ENCODE data around the gene MACC1. TPM values are rescaled to one million over a fixed set of nuclear protein-coding genes. Genes with fewer than 3 reads are reported as not detected.

MACC1 gene
- total and polyA plus RNA-seq, 4 donors: 2.8 to 45.2 (median 14.7) TPM

DNA sequence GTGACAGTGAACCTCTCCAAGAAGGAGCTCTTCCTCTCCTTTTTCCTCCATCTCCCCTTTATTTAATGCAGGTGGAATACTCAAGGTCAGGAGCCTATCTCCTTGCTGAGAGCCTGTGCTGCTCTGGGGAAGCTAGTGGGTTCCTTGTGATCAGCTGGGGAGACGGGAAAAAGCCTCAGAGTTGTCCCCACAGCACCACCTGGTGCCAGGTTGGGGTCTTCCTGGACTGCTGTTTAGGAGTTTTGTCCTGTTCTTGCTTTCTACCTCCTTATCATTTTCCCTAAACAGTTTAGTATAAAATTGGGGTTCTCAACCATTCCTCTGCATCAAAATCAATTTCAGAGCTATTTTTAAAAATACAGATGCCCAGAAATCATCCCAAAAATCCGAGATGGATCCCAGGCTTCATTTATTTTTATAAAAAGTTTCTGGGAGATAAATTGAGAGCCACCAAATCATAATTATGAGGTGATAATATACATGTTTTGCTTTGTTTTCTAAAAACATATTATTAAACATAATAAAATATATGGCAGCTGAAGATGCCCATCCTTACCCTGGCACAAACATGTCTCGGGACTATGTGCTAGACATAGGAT, 44.3 kb downstream of the MACC1 start:
- no peak overlapping the region for H3K27ac ChIP-seq (ENCODE audit: low read depth in 1 of 2, low read length in 1 of 2)
- no peak for ATAC-seq (ENCODE audit: insufficient read depth, low FRiP score)
- peak; percentile 54 to 71 (median 65) for DNase-seq

DNA sequence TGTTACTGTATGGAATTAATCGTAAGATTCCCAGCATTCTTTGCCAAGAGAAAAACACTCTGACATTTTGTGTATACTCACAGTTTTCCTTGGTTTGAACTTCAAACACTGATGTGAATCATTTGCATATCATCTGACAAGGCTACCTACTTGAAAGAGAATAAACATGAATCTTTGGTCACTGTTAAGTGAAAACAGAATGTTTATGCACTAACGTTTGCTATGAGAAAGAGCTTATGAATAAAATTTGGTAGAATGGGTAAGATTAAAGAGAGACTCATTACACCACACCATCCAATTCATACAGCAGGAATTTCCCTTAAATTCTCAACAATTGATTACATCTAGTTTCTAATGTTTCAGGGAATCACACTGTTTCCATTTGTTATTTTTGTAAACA, 46.6 kb downstream of the MACC1 start:
- DNase-seq (no peak), ATAC-seq (ENCODE audit: insufficient read depth, low FRiP score) (no peak)
- Histone ChIP-seq H3K36me3 (ENCODE audit: control insufficient read depth in 4 of 4, insufficient read depth in 4 of 4, low read length in 4 of 4) (no peaks in the 10 kb centered on the region), H3K4me1 (ENCODE audit: control insufficient read depth in 5 of 5, insufficient read depth in 5 of 5, low read length in 5 of 5) (no peaks in the 10 kb centered on the region), H3K9ac (ENCODE audit: insufficient read depth in 1 of 2, low read length in 2 of 2) (no peak overlapping the region), H3K9me3 (ENCODE audit: control insufficient read depth in 4 of 4, insufficient read depth in 3 of 4, low read length in 3 of 4) (no peaks in the 10 kb centered on the region), H3K27me3 (ENCODE audit: control insufficient read depth in 3 of 3, insufficient read depth in 3 of 3, low read length in 2 of 3) (no peaks in the 10 kb centered on the region), H3K4me3 (no peak overlapping the region), H3K27ac (ENCODE audit: low read depth in 1 of 2, low read length in 1 of 2) (no peak overlapping the region)
- WGBS, 2 donors: 69 to 76% methylated on average over 2 of the region's 2 CpGs
- TF ChIP-seq, protein P1, sequence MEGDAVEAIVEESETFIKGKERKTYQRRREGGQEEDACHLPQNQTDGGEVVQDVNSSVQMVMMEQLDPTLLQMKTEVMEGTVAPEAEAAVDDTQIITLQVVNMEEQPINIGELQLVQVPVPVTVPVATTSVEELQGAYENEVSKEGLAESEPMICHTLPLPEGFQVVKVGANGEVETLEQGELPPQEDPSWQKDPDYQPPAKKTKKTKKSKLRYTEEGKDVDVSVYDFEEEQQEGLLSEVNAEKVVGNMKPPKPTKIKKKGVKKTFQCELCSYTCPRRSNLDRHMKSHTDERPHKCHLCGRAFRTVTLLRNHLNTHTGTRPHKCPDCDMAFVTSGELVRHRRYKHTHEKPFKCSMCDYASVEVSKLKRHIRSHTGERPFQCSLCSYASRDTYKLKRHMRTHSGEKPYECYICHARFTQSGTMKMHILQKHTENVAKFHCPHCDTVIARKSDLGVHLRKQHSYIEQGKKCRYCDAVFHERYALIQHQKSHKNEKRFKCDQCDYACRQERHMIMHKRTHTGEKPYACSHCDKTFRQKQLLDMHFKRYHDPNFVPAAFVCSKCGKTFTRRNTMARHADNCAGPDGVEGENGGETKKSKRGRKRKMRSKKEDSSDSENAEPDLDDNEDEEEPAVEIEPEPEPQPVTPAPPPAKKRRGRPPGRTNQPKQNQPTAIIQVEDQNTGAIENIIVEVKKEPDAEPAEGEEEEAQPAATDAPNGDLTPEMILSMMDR (IDR thresholded peaks at IDR 0.05; ENCODE audit: control extremely low read depth, extremely low read depth): no peak

More for the DNA sequence above, 44.3 kb downstream of the MACC1 start:
- WGBS, 2 donors: 50 to 57% methylated on average over 3 of the region's 3 CpGs
- H3K9ac ChIP-seq (ENCODE audit: insufficient read depth in 1 of 2, low read length in 2 of 2): no peak overlapping the region
- no peaks in the 10 kb centered on the region for H3K4me1 ChIP-seq (ENCODE audit: control insufficient read depth in 5 of 5, insufficient read depth in 5 of 5, low read length in 5 of 5)
- H3K27me3 ChIP-seq (ENCODE audit: control insufficient read depth in 3 of 3, insufficient read depth in 3 of 3, low read length in 2 of 3): no peaks in the 10 kb centered on the region
- H3K36me3 ChIP-seq (ENCODE audit: control insufficient read depth in 4 of 4, insufficient read depth in 4 of 4, low read length in 4 of 4): no peaks in the 10 kb centered on the region
- no peak overlapping the region for H3K4me3 ChIP-seq
- H3K9me3 ChIP-seq (ENCODE audit: control insufficient read depth in 4 of 4, insufficient read depth in 3 of 4, low read length in 3 of 4): no peaks in the 10 kb centered on the region
- TF ChIP-seq, protein P1 (IDR thresholded peaks at IDR 0.05; ENCODE audit: control extremely low read depth, extremely low read depth): no peak

DNA sequence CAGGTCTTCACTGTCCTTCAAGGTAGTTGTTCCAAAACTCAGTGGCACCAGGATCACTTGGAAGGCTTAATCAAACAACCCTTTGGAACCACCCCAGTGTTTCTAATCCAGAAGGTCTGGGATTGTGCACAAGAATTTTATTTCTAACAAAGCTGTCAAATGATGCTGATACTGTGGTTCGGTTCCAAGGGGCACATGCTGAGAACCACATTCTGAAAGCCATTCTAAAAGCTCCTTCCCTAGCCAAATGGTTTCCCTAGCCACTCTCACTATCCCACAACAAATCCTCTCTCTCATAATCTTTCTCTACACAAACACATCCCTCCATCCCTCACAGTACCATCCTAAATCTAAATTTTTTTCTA, 52.1 kb downstream of the MACC1 start:
- Histone ChIP-seq H3K9ac (ENCODE audit: insufficient read depth in 1 of 2, low read length in 2 of 2) (no peak overlapping the region), H3K27me3 (ENCODE audit: control insufficient read depth in 3 of 3, insufficient read depth in 3 of 3, low read length in 2 of 3) (no peaks in the 10 kb centered on the region), H3K4me1 (ENCODE audit: control insufficient read depth in 5 of 5, insufficient read depth in 5 of 5, low read length in 5 of 5) (no peaks in the 10 kb centered on the region), H3K9me3 (ENCODE audit: control insufficient read depth in 4 of 4, insufficient read depth in 3 of 4, low read length in 3 of 4) (no peaks in the 10 kb centered on the region), H3K27ac (ENCODE audit: low read depth in 1 of 2, low read length in 1 of 2) (no peak overlapping the region), H3K36me3 (ENCODE audit: control insufficient read depth in 4 of 4, insufficient read depth in 4 of 4, low read length in 4 of 4) (no peaks in the 10 kb centered on the region), H3K4me3 (no peak overlapping the region)
- TF ChIP-seq, protein P1 (IDR thresholded peaks at IDR 0.05; ENCODE audit: control extremely low read depth, extremely low read depth): no peak
- ATAC-seq (ENCODE audit: insufficient read depth, low FRiP score): no peak
- 79 to 89% methylated on average over 1 of the region's 1 CpG for WGBS, 2 donors
- DNase-seq: no peak
